Activated naive CD8-positive, alpha-beta T cell treated with anti-CD3 and anti-CD28 coated beads, Interleukin-2, amount 50 U/mL, for 16 hours (primary cell): ENCODE data around the gene OSBPL8.
"Not testable (repeated sequence)": the region's sequence is repeated elsewhere in the genome, so short reads cannot be mapped to it uniquely, and the experiment has no call there.

Experiments used
- DNase-seq: peaks from one replicate; pipeline ENCODE4 v3.0.0-alpha.2; 2020; ENCODE audit warnings: low read depth, low spot score

The OSBPL8 gene

DNA sequence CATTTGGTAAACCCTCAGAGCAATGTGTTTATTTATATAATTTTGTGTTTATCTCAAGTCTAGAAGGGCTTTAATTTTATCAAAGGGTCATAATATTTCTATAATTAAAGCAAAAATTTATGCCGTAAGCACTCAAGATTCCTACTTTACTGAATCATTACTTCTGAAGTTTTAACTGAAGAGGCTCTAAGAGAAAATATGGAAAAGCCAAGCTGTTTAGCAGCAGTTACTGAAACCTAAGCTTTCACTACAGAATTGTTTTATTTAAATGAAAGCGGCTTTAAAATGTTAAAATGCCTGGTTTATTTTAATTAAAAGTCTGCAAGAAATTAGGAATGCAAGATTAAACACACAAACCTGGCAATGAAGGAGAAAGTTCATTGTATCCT is 137.4 kb downstream of the OSBPL8 start:
- DNase-seq = no peak

DNA sequence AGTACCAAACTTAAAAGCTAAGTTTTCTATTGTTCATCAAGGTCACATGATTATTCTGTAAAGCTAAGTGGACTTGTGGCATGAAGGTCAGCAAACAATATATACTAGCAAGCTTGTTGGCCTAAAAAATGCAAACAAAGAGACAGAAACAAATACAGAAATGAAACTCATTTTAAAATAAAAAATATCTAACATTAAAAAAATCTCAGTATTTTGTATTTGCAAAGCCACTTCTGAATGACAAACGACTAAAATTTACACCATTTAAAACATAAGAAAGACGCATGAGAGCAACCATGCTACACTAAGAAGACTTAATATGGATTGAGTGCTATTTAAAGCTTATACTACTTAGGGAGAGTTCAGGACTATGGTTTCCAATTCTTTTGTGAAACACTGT is 138.5 kb downstream of the OSBPL8 start:
- DNase-seq = no peak

DNA sequence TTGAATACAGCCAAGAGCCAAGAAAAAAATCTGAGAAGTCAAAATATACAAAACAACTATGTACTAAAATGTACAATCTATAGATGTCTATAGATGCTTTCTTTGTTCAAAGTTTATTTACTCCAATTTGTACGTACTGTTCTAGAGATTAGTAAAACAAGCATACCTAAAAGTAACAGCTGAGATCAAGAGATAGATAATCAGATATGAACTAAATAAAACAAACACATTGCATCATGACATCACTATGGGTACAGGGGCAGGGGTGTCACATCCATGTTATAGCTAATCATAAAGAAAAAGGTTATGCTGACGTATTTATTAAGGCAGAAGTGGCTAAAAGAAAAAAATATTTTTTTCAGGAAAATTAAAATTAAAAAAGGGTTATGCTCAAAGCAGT is 139.3 kb downstream of the OSBPL8 start:
- DNase-seq = no peak

DNA sequence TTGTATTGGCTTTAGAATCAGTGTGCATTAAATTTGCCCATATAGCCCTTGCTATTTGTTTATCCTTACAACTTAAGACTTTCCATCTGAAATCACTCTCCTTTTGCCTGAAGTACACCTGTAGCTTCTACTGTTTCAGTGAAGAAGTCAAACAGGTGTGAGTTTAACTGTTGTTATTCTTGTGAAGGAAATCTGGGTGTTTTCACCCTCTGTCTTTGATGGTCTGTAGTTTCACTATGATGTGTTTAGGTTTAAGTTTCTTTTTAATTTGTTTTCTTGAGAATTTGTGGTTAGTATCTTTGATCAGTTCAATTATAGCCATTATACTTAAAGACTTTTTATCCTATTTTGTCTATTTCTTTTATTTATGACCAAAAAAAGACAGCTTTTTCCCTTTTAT is 142.5 kb downstream of the OSBPL8 start:
- no peak for DNase-seq

DNA sequence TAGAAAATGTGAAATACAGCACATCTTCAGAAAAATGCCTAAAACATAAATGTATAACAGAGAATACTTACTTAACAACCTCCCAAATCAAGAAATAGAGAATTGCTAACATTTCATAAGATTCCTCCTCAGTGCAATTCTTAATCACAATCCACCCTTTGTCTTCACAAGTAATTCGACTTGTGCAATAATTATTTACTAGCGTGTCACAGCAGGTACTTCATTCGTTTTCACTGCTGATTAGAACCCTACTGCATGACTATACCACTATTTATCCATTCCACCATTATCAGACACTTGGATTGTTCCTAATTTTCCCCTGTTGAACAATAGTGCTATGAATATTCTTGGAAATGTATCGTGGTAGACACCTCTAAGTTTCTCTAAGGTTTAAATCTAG is 146.4 kb downstream of the OSBPL8 start:
- DNase-seq = no peak

DNA sequence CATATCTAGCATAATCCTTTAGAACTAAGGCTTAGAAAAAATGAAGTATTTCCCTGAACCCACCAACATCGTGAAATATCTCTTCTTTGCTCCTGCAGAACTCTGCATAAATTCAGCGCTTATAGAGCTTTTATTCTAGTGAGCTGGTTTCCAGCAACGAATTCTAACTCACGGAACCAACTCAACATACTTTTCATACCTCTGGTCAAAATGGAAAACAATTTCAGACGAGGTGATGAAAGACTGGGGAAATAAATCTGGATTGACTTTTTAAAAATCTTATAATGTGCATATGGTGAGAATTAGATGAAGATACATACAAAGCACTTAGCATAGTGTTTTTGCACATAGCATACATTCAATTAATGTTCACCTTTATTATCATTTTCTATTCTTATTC is 148.8 kb downstream of the OSBPL8 start:
- DNase-seq = no peak

DNA sequence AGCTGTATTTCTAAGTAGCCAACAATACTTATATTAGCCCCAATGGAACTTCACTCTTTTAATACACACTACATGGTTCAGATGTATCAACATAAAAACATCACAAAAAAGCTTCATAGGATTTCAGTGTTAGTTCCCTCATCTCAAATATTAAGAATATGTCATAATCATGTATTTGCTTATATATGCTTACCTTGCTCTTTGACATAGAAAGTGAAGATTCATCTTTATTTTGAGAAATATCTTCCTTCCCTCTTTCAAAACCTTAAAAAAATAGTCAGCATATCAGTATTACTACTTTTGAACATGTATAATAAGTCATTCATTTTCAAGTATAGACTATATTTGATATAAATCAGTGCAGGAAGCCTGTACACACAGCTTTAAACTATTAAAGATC is 149.2 kb downstream of the OSBPL8 start:
- DNase-seq = no peak

DNA sequence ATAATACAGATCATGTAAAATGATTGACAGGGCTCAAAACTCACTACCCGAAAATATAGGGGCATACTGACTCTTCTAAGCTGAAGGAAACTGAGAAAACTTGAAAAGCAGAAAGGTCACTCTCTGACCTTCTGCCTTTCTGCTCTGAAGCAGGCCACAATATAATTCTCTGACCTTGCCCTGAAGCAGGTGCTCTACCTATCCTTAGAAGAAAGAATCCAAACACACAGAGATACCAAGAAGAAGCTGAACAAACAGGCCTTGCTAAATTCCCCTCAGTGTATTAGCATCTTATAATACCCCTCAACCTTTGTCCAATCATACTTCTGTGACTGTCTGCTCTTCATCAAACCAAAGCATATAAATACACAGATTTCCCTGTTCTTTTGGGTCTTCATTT is 150.5 kb downstream of the OSBPL8 start:
- no peak for DNase-seq

DNA sequence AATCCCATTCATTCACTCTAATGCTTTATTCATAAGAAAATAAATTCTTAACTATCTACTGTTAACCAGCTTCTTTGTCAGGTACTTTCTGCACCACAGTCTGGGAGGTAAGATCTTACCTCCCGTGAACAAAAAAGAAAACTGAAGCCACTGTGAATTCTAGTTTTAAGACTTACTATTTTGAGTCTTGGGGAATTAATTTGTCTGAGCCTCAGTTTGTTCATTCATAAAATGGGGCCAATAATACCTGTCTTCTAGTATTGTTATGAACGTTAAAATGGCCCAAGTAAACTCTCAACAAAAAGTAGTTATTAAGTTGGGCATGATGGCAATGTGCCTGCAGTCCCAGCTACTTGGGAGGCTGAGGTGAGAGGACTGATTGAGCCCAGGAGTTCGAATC is 151.9 kb downstream of the OSBPL8 start:
- no peak for DNase-seq

DNA sequence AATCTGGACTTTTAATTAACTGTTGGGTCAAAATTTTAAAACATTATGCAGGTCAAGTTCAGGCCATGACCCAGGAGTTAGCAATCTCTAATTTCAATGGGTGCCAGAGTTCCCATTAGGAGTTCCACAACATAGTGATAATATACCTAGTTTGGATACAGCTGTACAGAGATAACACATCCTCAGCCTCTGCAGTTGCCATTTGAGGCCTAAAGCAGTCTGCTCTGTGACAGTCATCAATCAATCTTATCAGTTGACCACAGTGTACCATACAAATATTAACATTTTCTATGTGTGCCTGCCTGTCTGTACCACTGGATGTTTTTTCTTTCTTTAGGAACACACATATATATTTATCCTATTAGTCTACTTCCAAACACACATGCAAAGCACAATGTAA is 157.3 kb downstream of the OSBPL8 start:
- DNase-seq = no peak

DNA sequence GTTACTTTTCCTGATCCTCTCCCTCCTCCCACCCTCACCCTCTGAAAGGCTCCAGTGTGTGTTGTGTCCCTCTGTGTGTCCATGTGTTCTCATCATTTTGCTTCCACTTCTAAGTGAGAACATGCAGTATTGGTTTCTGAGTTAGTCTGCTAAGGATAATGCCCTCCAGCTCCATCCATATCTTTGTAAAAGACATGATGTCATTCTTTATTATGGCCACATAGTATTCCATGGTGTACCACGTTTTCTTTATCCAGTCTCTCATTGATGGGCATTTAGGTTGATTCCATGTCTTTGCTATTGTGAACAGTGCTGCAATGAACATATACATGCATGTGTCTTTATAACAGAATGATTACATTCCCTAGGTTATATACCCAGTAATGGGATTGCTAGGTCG is 159.4 kb downstream of the OSBPL8 start:
- DNase-seq = no peak

DNA sequence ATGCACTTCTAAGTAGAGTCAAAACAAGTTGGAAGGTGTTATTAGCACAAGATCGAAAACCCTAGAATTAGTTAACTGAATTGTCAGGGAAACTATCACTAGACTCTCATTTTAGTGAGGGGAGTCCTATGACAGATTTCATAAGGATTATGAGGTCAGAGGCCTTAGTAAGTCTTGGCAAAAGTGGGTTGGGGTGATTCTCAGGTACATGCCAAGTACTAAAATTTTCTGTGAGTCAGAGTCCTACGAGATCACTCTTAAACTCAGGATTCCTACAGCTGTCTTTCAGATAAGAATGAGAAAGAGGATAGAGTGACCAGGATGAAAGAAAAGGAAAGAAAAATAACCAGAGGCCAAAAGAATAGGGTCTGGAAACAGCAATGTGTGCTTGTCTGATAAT is 160.5 kb downstream of the OSBPL8 start:
- DNase-seq = no peak

DNA sequence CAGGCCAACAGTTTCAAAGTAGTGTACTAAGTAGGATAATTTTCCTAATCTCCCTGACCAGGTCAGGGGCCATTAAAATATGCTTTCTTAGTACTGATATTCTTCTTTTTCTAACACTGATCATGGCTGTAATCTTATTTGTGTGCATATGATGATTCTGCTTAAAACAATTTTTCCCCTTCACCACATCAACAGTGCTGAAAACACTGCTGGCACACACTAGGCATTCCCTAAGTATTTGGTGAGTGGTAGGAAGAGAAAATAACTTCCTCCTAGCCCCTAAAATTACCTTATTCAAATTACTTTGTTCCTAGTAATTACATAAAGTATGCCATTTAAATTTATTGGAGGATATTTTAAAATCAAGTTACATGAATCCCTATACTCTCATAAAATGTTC is 161.5 kb downstream of the OSBPL8 start:
- no peak for DNase-seq

DNA sequence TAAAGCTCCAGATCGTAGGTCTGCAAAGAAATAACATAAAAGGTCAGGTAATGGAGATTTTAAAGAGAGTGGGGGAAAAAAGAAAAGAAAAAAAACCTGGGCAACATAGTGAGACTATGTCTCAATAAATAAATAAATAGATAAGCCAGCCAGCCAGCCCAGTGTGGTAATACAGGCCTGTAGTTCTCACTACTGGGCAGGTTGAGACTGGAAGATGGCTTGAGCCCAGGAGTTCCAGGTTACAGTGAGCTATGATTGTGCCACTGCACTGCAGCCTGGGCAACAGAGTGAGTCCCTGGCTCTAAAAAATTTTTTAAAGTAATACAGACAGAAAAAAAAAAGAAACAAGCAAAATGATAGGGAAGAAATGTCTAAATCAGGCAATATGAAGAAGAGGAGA is 168.1 kb downstream of the OSBPL8 start:
- DNase-seq = no peak

DNA sequence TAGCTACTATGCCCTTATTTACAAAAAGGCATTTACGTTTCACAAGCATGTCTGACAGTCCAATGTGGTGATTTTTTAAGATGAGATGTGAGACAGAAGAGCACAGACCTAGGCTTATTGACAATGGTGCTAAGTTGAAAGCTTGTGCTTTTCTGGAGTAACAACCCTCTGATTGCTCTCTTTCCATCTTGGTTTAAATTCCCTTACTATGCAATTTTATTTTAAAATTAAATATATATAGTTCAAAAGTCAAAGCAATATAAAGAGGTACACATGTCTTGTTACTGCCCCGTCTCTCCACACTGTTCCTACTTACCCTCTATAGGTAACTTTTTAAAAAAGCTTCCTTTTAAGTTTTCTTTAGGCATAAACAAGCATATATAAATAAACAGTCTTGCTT is 172.0 kb downstream of the OSBPL8 start:
- no peak for DNase-seq

DNA sequence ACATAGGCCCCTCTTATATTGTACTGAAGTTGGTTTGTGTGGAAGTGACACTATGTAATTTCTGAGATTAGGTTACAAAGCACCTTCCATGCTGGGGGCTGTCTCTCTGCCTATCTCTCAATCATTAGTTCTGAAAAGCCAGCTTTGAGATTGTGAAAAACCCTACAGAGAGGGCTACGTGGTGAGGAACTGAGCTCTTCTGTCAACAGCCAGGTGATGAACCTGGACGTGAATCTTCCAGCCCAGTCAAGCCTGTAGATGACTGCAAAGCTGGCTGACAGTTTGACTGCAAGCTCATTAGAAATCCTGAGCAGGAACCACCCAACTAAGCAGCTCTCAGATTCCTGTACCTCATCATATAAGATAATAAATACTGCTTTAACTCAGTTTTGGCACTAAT is 175.0 kb downstream of the OSBPL8 start:
- DNase-seq = no peak

DNA sequence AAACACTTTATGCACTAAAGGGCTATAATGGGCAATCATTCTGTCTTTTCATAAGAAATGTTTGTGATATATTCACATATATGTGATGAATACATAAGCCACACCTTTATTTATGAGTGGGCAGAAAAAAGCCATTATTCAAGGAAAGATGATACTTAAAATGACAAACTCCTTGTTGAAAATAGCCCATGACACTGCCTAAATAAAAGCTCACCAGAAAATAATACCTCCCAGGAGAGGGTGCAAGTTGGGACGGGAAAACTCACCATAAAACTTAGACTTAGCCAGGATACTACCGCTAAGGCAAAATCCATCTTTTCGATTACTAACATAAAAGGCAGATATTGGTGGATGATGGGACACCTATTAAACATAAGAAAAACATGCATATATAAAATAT is 175.6 kb downstream of the OSBPL8 start:
- no peak for DNase-seq

DNA sequence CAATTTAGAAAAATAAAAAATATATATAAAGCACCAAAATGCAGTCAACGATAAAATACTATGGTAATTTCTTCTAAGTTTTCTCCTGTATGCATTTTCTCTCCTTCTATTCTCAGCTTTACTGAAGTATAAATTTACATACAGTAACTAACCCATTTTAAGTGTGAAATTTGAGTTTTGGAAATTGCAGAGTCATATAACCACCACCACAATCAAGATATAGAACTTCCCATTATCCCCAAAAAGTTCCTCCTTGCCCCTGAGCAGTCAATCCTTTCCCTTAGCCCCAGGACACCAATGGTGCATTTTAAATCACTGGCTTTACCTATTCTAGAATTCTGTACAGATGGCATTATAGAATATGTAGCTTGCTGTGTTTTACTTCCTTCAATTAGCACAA is 180.3 kb downstream of the OSBPL8 start:
- DNase-seq = no peak

DNA sequence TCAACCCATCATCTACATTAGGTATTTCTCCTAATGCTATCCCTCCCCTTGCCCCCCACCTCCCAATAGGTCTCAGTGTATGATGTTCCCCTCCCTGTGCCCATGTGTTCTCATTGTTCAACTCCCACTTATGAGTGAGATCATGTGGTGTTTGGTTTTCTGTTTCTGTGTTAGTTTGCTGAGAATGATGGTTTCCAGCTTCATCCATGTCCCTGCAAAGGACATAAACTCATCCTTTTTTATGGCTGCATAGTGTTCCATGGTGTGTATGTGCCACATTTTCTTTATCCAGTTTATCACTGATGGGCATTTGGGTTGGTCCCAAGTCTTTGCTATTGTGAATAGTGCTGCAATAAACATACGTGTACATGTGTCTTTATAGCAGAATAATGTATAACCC is 182.7 kb downstream of the OSBPL8 start:
- not testable (repeated sequence) for DNase-seq

DNA sequence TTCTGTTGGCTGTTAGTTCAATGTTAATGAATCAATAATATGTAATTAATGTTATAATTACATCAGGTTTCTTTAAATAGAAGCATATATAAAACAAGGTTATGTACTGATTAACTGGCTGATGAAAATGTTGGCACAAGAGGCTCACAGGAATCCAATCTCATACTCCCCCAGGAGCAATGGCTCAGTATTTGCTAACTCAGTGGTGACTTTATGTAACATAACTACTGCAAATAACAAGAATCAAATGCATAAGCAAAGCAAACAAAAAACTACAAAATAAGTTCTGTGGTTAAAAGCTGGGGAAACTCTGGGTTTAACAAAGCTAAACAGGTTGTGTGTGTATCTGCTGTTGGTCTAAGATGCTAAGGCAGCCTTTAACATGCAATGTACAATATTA is 183.6 kb downstream of the OSBPL8 start:
- no peak for DNase-seq

DNA sequence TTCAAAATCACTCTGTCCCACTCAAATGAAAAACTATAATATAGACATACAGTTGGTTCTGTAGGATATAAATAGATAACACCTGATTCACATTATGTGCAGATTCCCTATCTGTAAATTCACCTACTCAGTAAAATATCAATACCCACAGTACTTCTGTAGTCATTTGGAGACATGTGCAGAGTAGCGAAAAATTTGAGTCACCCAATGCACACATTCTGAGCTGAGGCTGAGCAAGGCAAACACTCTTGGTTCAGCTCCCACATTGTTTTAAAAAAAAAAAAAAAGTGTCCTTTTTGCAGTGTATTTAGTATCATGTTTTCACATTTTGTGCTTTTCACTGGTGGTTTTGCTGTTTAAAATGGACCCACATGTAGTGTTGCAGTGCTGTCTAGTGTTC is 184.1 kb downstream of the OSBPL8 start:
- no peak for DNase-seq

DNA sequence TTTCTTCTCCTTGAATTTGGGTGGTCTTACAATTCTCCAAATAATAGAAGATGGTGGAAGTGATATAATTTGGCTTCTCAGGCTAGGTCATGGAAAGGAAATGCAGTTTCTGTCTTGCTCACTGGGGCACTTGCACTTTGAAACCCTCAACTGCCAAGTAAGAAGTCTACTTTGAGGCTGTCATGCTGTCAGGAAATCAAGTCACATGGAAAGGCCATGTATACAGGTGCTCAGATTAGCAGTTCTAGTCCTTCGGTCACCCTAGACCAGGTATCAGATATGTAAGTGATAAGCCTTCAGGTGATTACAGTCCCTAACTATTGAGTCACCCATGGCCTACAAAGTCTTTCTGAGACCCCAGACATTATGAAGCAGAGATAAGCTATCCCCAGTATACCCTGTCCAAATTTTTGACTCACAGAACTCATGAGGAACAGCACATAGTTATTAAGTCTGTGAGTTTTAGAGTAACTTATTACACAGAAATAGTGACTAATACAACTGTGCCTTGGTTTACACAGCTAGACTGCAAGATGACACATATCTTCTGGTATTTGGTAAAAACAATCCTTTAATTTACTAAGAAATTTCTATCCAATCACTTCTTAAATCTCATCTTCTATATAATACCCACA is 185.1 kb downstream of the OSBPL8 start:
- DNase-seq = no peak

DNA sequence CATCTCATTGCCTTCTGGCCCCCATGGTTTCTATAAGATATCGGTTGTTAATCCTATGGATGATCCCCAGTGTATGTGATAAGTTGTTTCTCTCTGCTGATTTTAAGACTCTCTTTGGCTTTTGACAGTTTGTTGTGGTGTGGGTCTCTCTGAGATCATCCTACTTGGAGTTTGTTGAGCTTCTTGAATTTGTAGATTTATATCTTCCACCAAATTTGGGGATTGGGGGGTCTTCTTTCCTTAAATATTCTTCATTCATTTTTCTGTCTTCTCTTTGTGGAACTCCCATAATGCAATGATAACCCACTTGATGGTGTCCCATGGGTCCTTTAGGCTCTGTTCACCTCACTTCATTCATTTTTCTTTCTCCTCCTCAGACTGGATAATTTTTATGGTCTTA is 191.3 kb downstream of the OSBPL8 start:
- no peak for DNase-seq

DNA sequence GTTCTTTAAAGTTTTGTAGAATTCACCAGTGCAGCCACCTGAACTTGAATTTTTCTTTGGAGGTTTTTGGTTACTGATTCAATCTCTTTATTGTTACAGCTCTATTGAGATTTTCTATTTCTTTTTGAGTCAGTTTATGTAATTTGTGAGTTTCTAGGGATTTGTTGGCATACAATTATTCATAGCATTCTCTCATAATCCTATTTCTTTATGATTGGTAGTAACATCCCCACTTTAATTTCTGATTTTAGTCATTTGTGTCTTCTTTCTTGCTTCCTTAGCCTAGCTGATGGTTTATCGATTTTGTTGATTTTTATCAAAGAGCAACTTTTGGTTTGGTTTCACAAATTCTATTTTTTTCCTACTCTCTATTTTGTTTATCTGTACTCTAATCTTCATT is 193.4 kb downstream of the OSBPL8 start:
- no peak for DNase-seq

DNA sequence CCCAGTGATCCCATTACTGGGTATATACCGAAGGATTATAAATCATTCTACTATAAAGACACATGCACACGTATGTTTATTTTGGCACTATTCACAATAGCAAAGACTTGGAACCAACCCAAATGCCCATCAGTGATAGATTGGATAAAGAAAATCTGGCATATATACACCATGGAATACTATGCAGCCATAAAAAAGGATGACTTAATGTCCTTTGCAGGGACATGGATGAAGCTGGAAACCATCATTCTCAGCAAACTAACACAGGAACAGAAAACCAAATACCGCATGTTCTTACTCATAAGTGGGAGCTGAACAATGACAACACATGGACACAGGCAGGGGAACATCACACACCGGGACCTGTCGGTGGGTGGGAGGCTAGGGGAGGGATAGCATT is 195.4 kb downstream of the OSBPL8 start:
- not testable (repeated sequence) for DNase-seq
